ENCODE data around the gene SLIT3.

Gene SLIT3

GRCh38 chr5:168736281-168736831, 564.6 kb downstream of the SLIT3 start:
- no peak for DNase-seq (ENCODE audit: low read depth)

- no peak for DNase-seq (ENCODE audit: low read depth)
Observed at GRCh38 chr5:168734620-168735300, 566.2 kb downstream of the SLIT3 start.

GRCh38 chr5:168734119-168734518, 566.8 kb downstream of the SLIT3 start:
- no peak for DNase-seq (ENCODE audit: low read depth)

- no peak for DNase-seq (ENCODE audit: low read depth)
Observed at GRCh38 chr5:168728546-168729211, 572.3 kb downstream of the SLIT3 start.

- no peak for DNase-seq (ENCODE audit: low read depth)
Observed at GRCh38 chr5:168727547-168727946, 573.4 kb downstream of the SLIT3 start.

- no peak for DNase-seq (ENCODE audit: low read depth)
Observed at GRCh38 chr5:168726342-168726741, 574.6 kb downstream of the SLIT3 start.

GRCh38 chr5:168724227-168724626, 576.7 kb downstream of the SLIT3 start:
- DNase-seq (ENCODE audit: low read depth) = no peak

- DNase-seq (ENCODE audit: low read depth) = no peak
Observed at GRCh38 chr5:168723037-168723436, 577.9 kb downstream of the SLIT3 start.

- no peak for DNase-seq (ENCODE audit: low read depth)
Observed at GRCh38 chr5:168721966-168722365, 579.0 kb downstream of the SLIT3 start.

- DNase-seq (ENCODE audit: low read depth) = no peak
Observed at GRCh38 chr5:168721002-168721753, 579.8 kb downstream of the SLIT3 start.

- DNase-seq (ENCODE audit: low read depth) = no peak
Observed at GRCh38 chr5:168720575-168720974, 580.4 kb downstream of the SLIT3 start.

- no peak for DNase-seq (ENCODE audit: low read depth)
Observed at GRCh38 chr5:168714046-168714445, 586.9 kb downstream of the SLIT3 start.

- DNase-seq (ENCODE audit: low read depth) = no peak
Observed at GRCh38 chr5:168713051-168713450, 587.9 kb downstream of the SLIT3 start.

GRCh38 chr5:168712280-168712924, 588.5 kb downstream of the SLIT3 start:
- no peak for DNase-seq (ENCODE audit: low read depth)

- DNase-seq (ENCODE audit: low read depth) = no peak
Observed at GRCh38 chr5:168710706-168711105, 590.2 kb downstream of the SLIT3 start.

GRCh38 chr5:168707716-168708695, 592.9 kb downstream of the SLIT3 start:
- no peak for DNase-seq (ENCODE audit: low read depth)

- no peak for DNase-seq (ENCODE audit: low read depth)
Observed at GRCh38 chr5:168706655-168707069, 594.3 kb downstream of the SLIT3 start.

GRCh38 chr5:168705321-168705720, 595.6 kb downstream of the SLIT3 start:
- DNase-seq (ENCODE audit: low read depth) = no peak

- DNase-seq (ENCODE audit: low read depth) = no peak
Observed at GRCh38 chr5:168702511-168702910, 598.4 kb downstream of the SLIT3 start.

GRCh38 chr5:168701641-168702040, 599.3 kb downstream of the SLIT3 start:
- no peak for DNase-seq (ENCODE audit: low read depth)

- DNase-seq (ENCODE audit: low read depth) = no peak
Observed at GRCh38 chr5:168699002-168699401, 601.9 kb downstream of the SLIT3 start.
